Muscle of leg (tissue), 11 donors: Measurements from ENCODE around the gene RASEF. TPM values are rescaled to one million over a fixed set of nuclear protein-coding genes. Genes with fewer than 3 reads are reported as not detected.
A peak's percentile ranks its signal among the peaks of the same experiment; 100 is the strongest.

Source experiments
- DNase-seq: peaks from one replicate; pipeline ENCODE4 v3.0.0; 2013
- H3K27ac ChIP-seq: one replicate; pipeline ENCODE4 v1.5.1; 2013; ENCODE audit warnings: mild to moderate bottlenecking, low read length, control low read depth
- H3K27me3 ChIP-seq: one replicate; pipeline ENCODE4 v1.6.1; 2013; ENCODE audit warnings: low read length; ENCODE audit not compliant: control insufficient read depth, insufficient read depth
- H3K36me3 ChIP-seq: one replicate; pipeline ENCODE4 v1.6.1; 2013; ENCODE audit warnings: low read length; ENCODE audit not compliant: control insufficient read depth, insufficient read depth
- H3K4me1 ChIP-seq: one replicate; pipeline ENCODE4 v1.6.1; 2013; ENCODE audit warnings: low read length; ENCODE audit not compliant: control insufficient read depth, insufficient read depth
- H3K4me3 ChIP-seq: one replicate; pipeline ENCODE4 v1.5.1; 2013; ENCODE audit warnings: low read length, control low read depth
- H3K9me3 ChIP-seq: replicated peaks from 2 replicates; pipeline ENCODE4 v1.6.1; 2013; ENCODE audit warnings: low read depth, low read length; ENCODE audit not compliant: control insufficient read depth
- WGBS: methylation state at CpG from one replicate; pipeline ENCODE4 v1.1.5; 2013; ENCODE audit warnings: missing lambda C conversion rate; ENCODE audit not compliant: insufficient coverage; 5-methylcytosine and 5-hydroxymethylcytosine counted together
- polyA plus RNA-seq, 8 donors: library from polyadenylated mRNA; unstranded; fragments of 120-200 nt; gene quantifications; one replicate each; pipeline versions ENCODE4 v1.2.1 to v1.2.3, GENCODE V29; 2013; ENCODE audit warnings: inconsistent platforms in 1 of 8, low replicate concordance in 1 of 8; ENCODE audit not compliant: insufficient read length in 8 of 8, insufficient read depth in 1 of 8
- total RNA-seq: library from RNA; stranded (reverse); fragments of 120-200 nt; gene quantifications from one replicate; pipeline ENCODE4 v1.2.4, GENCODE V29; 2013

The RASEF gene
- total and polyA plus RNA-seq, 9 donors: 0.30 to 1.3 (median 0.53) TPM

DNA sequence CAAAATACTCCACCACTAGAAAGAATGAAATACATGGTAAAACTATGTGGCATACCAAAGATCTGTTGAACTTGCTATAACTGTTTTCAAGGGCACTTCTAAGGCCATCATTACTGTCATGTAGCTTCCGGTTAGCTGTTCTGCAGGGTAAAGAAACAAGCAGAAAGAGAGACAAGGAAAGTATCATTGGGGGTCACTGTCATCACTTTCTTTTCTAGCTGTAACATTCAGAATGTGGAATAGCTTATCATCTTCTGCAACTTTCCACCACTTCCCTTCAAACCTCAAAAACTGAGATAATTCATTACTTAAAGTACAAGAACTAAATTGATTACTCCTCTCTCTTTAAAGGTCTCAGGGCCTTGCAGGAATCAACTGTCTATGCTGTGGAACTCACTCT, 57.6 kb downstream of the RASEF start:
- no peak overlapping the region for H3K27ac ChIP-seq
- H3K36me3 ChIP-seq: no peaks in the 10 kb centered on the region
- no CpG with 5 or more reads among the region's 1 CpG for WGBS
- no peaks in the 10 kb centered on the region for H3K9me3 ChIP-seq
- no peaks in the 10 kb centered on the region for H3K27me3 ChIP-seq
- no peak for DNase-seq
- H3K4me3 ChIP-seq: no peak overlapping the region
- no peaks in the 10 kb centered on the region for H3K4me1 ChIP-seq

DNA sequence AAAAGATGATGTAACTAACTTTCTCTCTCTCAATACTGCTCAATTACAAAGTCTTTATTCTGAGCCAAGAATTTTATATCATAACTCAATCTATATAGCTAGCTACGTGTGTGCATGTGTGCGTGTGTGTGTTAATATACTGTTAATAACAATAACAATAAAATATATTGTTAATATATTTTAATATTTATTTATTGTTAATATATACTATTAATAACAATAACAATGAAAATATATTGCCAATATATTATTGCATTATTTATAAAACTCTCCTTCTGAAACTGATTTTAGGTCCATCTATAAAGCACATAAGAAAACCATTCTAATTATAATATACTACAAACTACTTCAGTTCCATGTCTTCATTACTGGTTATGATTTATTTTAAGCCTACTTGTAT, 60.6 kb downstream of the RASEF start:
- H3K27me3 ChIP-seq: no peaks in the 10 kb centered on the region
- no CpG with 5 or more reads among the region's 2 CpGs for WGBS

DNA sequence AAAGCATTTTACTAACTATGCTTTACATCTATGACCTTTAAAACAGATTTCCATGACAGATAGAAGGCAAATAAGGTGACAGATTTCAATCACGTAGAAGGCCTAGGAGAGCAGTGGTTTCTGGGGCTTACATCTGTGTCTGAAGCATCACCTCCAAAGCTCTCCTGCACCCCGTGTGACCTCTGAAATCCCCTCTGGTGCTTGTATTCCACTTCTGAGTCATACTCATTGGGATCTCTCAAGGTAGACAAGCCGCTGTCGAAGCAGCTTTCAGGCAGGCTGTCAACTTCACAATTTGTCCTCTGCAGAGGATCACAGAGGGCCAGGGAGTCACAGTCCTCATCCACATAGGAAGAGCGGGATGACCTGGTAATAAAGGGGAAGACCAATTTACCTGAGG, 62.2 kb downstream of the RASEF start:
- Histone ChIP-seq H3K27me3 (no peaks in the 10 kb centered on the region), H3K36me3 (no peaks in the 10 kb centered on the region), H3K4me3 (no peak overlapping the region), H3K9me3 (no peaks in the 10 kb centered on the region), H3K27ac (no peak overlapping the region), H3K4me1 (no peaks in the 10 kb centered on the region)
- 84% methylated on average over 3 of the region's 5 CpGs for WGBS
- no peak for DNase-seq

More for the DNA sequence above, 60.6 kb downstream of the RASEF start:
- H3K9me3 ChIP-seq: no peaks in the 10 kb centered on the region
- no peak overlapping the region for H3K27ac ChIP-seq
- H3K4me3 ChIP-seq: no peak overlapping the region
- no peaks in the 10 kb centered on the region for H3K36me3 ChIP-seq
- DNase-seq: no peak
- H3K4me1 ChIP-seq: no peaks in the 10 kb centered on the region

DNA sequence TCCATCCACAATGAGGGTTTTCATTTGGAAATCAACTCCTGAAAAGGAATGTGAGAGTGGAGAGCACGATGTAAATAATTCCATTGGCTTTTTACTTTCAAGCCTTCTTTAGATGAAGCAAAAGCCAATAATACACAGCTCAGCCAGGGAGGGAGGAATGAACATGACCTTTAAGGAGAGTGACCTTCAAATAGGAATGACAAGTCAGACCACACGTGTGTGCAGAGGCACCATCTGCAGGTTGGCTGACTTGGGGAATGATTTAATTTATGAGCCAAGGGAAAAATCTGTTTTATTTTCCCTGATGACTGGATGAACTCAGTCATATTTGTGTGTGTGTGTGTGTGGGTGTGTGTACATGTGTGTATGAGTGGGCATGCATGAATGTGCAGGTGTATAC, 64.5 kb downstream of the RASEF start:
- no peaks in the 10 kb centered on the region for H3K9me3 ChIP-seq
- H3K4me1 ChIP-seq: no peaks in the 10 kb centered on the region
- H3K4me3 ChIP-seq: no peak overlapping the region
- no peak for DNase-seq
- H3K36me3 ChIP-seq: no peaks in the 10 kb centered on the region
- WGBS: 25% methylated on average over 1 of the region's 2 CpGs
- no peak overlapping the region for H3K27ac ChIP-seq
- no peaks in the 10 kb centered on the region for H3K27me3 ChIP-seq

DNA sequence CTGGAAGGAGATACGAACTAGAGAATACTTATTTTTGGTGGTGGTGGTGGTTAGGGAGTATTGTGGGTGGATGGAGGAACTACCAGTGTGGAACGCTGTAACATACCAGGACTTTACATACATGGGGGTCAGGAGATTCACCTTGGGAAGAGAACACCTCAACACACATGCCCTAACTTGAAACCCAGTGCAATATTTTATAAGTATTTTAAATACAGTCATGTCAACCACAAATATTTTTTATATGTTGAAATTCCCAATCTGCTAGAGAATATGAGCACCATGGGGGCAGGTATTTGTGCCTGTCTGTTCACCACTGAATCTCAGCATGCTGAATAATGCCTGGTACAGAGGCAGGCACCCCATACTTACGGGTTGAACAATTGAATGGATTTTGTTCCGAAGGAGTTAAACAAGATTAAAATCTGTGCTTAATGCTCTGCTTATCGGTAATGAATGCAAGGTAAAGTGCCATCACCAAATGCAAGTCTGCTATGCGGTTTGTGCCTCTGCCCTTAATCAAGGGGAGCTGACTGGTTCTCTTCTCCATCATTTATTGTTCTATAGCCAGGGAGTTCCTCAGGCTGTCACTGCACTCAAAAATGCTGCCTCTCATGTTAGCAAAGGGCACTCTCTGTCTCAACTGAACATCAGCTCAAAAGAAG, 65.3 kb downstream of the RASEF start:
- no peaks in the 10 kb centered on the region for H3K9me3 ChIP-seq
- 89% methylated on average over 4 of the region's 6 CpGs for WGBS
- no peak for DNase-seq

GRCh38 chr9:82996941-82997340, 66.0 kb downstream of the RASEF start:
- no peak overlapping the region for H3K4me3 ChIP-seq
- 88% methylated on average over 1 of the region's 4 CpGs for WGBS
- DNase-seq: no peak
- no peaks in the 10 kb centered on the region for H3K4me1 ChIP-seq
- H3K36me3 ChIP-seq: no peaks in the 10 kb centered on the region
- H3K27me3 ChIP-seq: no peaks in the 10 kb centered on the region
- no peak overlapping the region for H3K27ac ChIP-seq
- H3K9me3 ChIP-seq: no peaks in the 10 kb centered on the region

More for the DNA sequence above, 65.3 kb downstream of the RASEF start:
- Histone ChIP-seq H3K36me3 (no peaks in the 10 kb centered on the region), H3K27ac (no peak overlapping the region), H3K27me3 (no peaks in the 10 kb centered on the region), H3K4me1 (no peaks in the 10 kb centered on the region), H3K4me3 (no peak overlapping the region)

GRCh38 chr9:82993856-82994605, 68.9 kb downstream of the RASEF start:
- Histone ChIP-seq H3K36me3 (no peaks in the 10 kb centered on the region), H3K4me3 (no peak overlapping the region), H3K4me1 (no peaks in the 10 kb centered on the region), H3K27me3 (no peaks in the 10 kb centered on the region), H3K9me3 (no peaks in the 10 kb centered on the region), H3K27ac (no peak overlapping the region)
- WGBS: 96% methylated on average over 3 of the region's 8 CpGs
- DNase-seq: no peak

DNA sequence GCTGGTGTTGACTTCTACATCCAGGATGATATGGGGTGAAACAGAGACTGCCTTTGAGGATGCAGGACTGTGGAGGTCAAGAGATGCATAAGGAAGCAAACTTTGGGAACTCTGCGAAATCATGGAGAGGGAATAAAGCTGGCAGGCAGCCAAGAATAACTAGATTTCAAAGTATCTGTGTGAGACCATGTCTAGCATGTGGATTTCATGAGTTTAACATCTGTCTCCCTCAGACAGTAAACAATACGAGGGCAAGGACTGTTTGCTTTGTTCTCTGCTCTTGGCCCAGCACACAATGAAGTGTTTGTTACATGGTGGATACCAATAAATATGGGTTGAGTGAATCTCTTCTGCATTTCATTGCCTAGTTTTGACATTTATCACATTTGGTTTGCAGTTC, 71.3 kb downstream of the RASEF start:
- DNase-seq: peak; percentile 66
- Histone ChIP-seq H3K9me3 (no peaks in the 10 kb centered on the region), H3K36me3 (no peaks in the 10 kb centered on the region), H3K4me3 (no peak overlapping the region), H3K27ac (no peak overlapping the region), H3K27me3 (no peaks in the 10 kb centered on the region), H3K4me1 (no peaks in the 10 kb centered on the region)
- 17% methylated on average over 1 of the region's 2 CpGs for WGBS

- WGBS: 86% methylated on average over 1 of the region's 4 CpGs
- Histone ChIP-seq H3K36me3 (no peaks in the 10 kb centered on the region), H3K4me1 (no peaks in the 10 kb centered on the region), H3K4me3 (no peak overlapping the region), H3K27me3 (no peaks in the 10 kb centered on the region), H3K27ac (no peak overlapping the region), H3K9me3 (no peaks in the 10 kb centered on the region)
- no peak for DNase-seq
Observed at GRCh38 chr9:82989929-82990328, 73.0 kb downstream of the RASEF start.

DNA sequence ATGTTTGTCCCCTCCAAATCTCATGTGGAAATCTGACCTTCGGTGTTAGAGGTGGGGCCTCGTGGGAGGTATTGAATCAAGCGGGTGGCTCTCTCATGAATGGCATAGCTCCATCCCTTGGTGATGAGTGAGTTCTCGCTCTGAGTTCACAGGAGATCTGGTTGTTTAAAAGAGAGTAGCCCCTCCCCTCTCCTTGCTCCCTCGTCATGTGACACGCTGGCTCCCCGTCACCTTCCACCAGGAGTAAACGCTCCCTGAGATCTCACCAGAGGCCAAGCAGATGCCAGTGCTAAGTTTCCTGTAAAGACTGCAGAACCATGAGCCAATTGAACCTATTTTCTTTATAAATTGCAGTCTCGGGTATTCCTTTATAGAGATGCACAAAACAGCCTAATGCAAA, 74.5 kb downstream of the RASEF start:
- no peak for DNase-seq
- Histone ChIP-seq H3K4me3 (no peak overlapping the region), H3K27me3 (no peaks in the 10 kb centered on the region), H3K9me3 (no peaks in the 10 kb centered on the region), H3K36me3 (no peaks in the 10 kb centered on the region), H3K27ac (no peak overlapping the region), H3K4me1 (no peaks in the 10 kb centered on the region)
- WGBS: 84% methylated on average over 4 of the region's 9 CpGs
